ENCODE results near the gene FNTB.

GRCh38 chr14:64965356-64966000, 21.2 kb upstream of the FNTB start:
- TF ChIP-seq POLR2AphosphoS5 (IDR thresholded peaks at IDR 0.05; ENCODE audit: low read depth) = no peak
- TF ChIP-seq, protein P1, sequence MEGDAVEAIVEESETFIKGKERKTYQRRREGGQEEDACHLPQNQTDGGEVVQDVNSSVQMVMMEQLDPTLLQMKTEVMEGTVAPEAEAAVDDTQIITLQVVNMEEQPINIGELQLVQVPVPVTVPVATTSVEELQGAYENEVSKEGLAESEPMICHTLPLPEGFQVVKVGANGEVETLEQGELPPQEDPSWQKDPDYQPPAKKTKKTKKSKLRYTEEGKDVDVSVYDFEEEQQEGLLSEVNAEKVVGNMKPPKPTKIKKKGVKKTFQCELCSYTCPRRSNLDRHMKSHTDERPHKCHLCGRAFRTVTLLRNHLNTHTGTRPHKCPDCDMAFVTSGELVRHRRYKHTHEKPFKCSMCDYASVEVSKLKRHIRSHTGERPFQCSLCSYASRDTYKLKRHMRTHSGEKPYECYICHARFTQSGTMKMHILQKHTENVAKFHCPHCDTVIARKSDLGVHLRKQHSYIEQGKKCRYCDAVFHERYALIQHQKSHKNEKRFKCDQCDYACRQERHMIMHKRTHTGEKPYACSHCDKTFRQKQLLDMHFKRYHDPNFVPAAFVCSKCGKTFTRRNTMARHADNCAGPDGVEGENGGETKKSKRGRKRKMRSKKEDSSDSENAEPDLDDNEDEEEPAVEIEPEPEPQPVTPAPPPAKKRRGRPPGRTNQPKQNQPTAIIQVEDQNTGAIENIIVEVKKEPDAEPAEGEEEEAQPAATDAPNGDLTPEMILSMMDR (IDR thresholded peaks at IDR 0.05; ENCODE audit: insufficient read depth, low read length) = no peak

Data from HL-60 (cell line).